ENCODE measurements around the gene UPK1B.

The UPK1B gene

DNA sequence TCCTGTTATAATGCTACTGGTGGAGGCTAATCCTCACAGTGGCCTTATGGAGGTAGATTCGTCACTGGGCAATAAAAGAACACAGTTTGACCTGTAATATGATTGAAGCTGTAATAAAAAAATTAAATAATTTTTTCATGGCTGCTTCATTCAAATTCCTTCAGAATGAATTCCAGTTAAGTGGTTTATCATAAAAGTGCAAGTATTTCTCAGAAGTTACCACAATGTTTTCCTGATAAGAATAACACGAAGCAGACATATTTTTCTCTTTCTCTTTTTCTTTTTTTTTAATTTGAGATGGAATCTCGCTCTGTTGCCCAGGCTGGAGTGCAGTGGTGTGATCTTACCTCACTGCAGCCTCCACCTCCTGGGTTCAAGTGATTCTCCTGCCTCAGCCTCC lies 51.7 kb downstream of the UPK1B start:
- Histone ChIP-seq H3K9me3 (ENCODE audit: control insufficient read depth, insufficient read depth, low read depth, low read length) (no peaks in the 10 kb centered on the region), H3K4me1 (ENCODE audit: control insufficient read depth, insufficient read depth, low read length) (no peaks in the 10 kb centered on the region), H3K9ac (ENCODE audit: low read length) (no peak overlapping the region), H3K27ac (ENCODE audit: low read depth, low read length) (no peak overlapping the region), H3K27me3 (ENCODE audit: control insufficient read depth, insufficient read depth, low read length) (no peaks in the 10 kb centered on the region), H3K36me3 (ENCODE audit: control insufficient read depth, insufficient read depth, low read length) (peaks cover 89% of the 10 kb centered on the region), H3K4me3 (ENCODE audit: low read depth, low read length) (no peak overlapping the region)

DNA sequence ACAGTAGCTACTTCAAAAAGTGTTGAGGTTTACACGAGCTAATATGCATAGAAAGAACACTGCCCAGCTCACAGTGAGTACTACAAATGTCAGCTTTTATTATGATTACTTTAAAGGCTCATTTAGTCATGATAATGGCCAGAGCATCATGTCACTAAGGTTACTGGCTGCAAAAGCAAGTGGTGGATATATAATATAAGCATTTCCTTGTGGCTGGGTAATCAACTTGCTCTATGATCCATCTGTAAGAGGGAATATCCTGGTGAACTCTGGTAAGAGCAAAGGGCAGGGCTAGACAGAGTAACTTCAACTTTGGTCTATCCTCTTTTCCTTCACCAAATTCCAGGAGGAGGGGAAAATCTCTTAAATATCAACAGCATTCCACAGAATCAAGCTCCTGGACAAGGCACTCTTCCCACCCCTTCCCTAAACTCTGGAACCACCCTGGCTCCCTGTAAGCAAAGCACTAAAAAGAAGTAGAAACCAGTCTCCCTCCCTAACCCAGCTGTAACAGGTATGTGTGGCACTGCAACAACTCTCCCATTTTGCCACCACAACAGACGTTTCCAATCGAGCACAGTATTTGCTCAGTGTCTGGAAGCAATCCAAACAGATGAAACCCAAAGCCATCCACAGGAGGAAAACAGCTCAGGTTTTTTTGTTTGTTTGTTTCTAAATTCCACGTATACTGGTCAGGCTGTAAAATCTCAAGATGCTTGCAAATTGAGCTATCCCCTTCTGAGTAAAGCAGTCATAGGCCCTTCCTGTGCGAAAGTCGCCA lies 53.9 kb downstream of the UPK1B start:
- no peak overlapping the region for H3K27ac ChIP-seq (ENCODE audit: low read depth, low read length)
- no peaks in the 10 kb centered on the region for H3K27me3 ChIP-seq (ENCODE audit: control insufficient read depth, insufficient read depth, low read length)
- no peak overlapping the region for H3K9ac ChIP-seq (ENCODE audit: low read length)
- peaks cover 87% of the 10 kb centered on the region for H3K36me3 ChIP-seq (ENCODE audit: control insufficient read depth, insufficient read depth, low read length)
- H3K4me1 ChIP-seq (ENCODE audit: control insufficient read depth, insufficient read depth, low read length): no peaks in the 10 kb centered on the region
- no peak overlapping the region for H3K4me3 ChIP-seq (ENCODE audit: low read depth, low read length)
- H3K9me3 ChIP-seq (ENCODE audit: control insufficient read depth, insufficient read depth, low read depth, low read length): no peaks in the 10 kb centered on the region

DNA sequence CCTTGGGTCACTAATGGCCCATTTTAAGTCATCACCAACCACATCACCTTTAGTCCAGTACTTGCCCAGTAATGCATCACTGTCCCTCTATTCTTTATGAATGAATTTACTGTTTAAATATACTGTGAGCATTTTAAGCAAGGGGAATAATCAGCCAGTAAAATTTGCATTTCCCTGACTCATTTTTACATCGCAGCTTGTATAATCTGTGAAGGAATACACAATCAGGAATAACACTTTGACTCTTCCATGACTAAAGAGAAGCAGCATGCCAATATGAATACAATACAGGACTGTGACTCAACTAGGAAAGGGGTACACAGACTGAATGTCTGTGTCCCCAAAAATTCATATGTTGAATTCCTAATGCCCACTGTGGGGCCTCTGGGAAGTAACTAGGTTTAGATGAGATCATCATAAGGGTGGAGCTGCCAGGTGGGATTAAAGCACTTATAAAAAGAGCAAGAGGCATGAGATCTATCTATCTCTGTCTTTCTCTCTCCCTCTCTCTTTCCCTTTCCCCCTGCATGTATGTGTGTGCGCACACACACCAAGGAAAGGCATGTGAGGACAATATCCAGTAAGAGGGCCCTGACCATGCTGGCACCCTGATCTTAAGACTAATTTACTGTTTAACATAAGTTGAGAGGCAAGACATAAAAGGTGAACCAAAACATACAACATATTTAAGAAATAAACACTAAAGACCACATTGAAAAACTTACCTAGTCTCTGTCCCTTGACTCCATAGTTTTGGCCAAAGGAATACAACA lies 55.2 kb downstream of the UPK1B start:
- no peaks in the 10 kb centered on the region for H3K27me3 ChIP-seq (ENCODE audit: control insufficient read depth, insufficient read depth, low read length)
- no peak overlapping the region for H3K27ac ChIP-seq (ENCODE audit: low read depth, low read length)
- no peak overlapping the region for H3K4me3 ChIP-seq (ENCODE audit: low read depth, low read length)
- peaks cover 85% of the 10 kb centered on the region for H3K36me3 ChIP-seq (ENCODE audit: control insufficient read depth, insufficient read depth, low read length)
- H3K9me3 ChIP-seq (ENCODE audit: control insufficient read depth, insufficient read depth, low read depth, low read length): no peaks in the 10 kb centered on the region
- H3K9ac ChIP-seq (ENCODE audit: low read length): no peak overlapping the region
- no peaks in the 10 kb centered on the region for H3K4me1 ChIP-seq (ENCODE audit: control insufficient read depth, insufficient read depth, low read length)

GRCh38 chr3:119229190-119229589 lies 55.8 kb downstream of the UPK1B start:
- Histone ChIP-seq H3K4me3 (ENCODE audit: low read depth, low read length) (no peak overlapping the region), H3K9me3 (ENCODE audit: control insufficient read depth, insufficient read depth, low read depth, low read length) (no peaks in the 10 kb centered on the region), H3K27ac (ENCODE audit: low read depth, low read length) (no peak overlapping the region), H3K27me3 (ENCODE audit: control insufficient read depth, insufficient read depth, low read length) (no peaks in the 10 kb centered on the region), H3K36me3 (ENCODE audit: control insufficient read depth, insufficient read depth, low read length) (peaks cover 84% of the 10 kb centered on the region), H3K4me1 (ENCODE audit: control insufficient read depth, insufficient read depth, low read length) (no peaks in the 10 kb centered on the region), H3K9ac (ENCODE audit: low read length) (no peak overlapping the region)

GRCh38 chr3:119230071-119230470 lies 56.7 kb downstream of the UPK1B start:
- no peak overlapping the region for H3K9ac ChIP-seq (ENCODE audit: low read length)
- H3K27me3 ChIP-seq (ENCODE audit: control insufficient read depth, insufficient read depth, low read length): no peaks in the 10 kb centered on the region
- no peak overlapping the region for H3K27ac ChIP-seq (ENCODE audit: low read depth, low read length)
- H3K4me1 ChIP-seq (ENCODE audit: control insufficient read depth, insufficient read depth, low read length): no peaks in the 10 kb centered on the region
- H3K36me3 ChIP-seq (ENCODE audit: control insufficient read depth, insufficient read depth, low read length): peaks cover 89% of the 10 kb centered on the region
- no peak overlapping the region for H3K4me3 ChIP-seq (ENCODE audit: low read depth, low read length)
- H3K9me3 ChIP-seq (ENCODE audit: control insufficient read depth, insufficient read depth, low read depth, low read length): no peaks in the 10 kb centered on the region

DNA sequence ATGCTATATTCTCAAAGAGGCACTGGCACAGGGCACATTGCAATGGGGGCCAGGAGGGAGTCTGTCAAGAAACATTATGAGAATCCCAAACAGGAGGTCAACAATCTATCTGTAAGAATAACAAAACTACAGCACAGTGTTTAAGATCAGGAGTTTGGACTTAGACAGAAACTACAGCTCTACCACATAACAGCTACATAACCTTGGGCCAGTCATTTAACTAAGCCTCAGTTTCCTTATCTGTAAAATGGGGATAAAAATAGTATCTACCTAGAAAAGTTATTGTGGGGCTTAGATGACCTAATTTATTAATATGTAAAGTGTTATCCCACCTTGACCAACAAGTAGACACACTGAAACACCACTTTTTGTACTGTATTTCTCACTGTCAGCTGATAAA lies 57.3 kb downstream of the UPK1B start:
- H3K9ac ChIP-seq (ENCODE audit: low read length): no peak overlapping the region
- H3K27me3 ChIP-seq (ENCODE audit: control insufficient read depth, insufficient read depth, low read length): no peaks in the 10 kb centered on the region
- peaks cover 94% of the 10 kb centered on the region for H3K36me3 ChIP-seq (ENCODE audit: control insufficient read depth, insufficient read depth, low read length)
- no peaks in the 10 kb centered on the region for H3K9me3 ChIP-seq (ENCODE audit: control insufficient read depth, insufficient read depth, low read depth, low read length)
- H3K4me3 ChIP-seq (ENCODE audit: low read depth, low read length): no peak overlapping the region
- no peak overlapping the region for H3K27ac ChIP-seq (ENCODE audit: low read depth, low read length)
- H3K4me1 ChIP-seq (ENCODE audit: control insufficient read depth, insufficient read depth, low read length): no peaks in the 10 kb centered on the region

DNA sequence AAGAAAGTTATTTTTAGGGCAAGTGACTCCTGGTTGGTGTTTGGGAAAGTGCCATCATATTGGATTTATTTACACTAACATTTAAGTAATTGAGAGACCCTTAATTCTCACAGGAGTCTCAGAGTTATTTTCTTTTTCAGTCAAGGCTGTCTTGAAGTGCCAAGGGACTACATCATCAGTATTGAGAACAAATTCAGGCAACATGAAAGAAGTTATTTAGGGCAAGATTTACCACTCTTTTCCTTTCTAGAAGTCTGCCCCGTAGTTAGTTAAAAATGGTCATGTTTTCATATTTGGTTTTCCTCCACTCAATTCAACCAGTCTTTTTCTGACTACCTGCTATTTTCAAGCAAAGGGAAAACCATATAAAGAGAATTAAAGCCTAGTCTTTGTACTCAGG lies 61.2 kb downstream of the UPK1B start:
- H3K36me3 ChIP-seq (ENCODE audit: control insufficient read depth, insufficient read depth, low read length): peaks cover 72% of the 10 kb centered on the region
- H3K4me3 ChIP-seq (ENCODE audit: low read depth, low read length): no peak overlapping the region
- H3K27me3 ChIP-seq (ENCODE audit: control insufficient read depth, insufficient read depth, low read length): no peaks in the 10 kb centered on the region
- no peaks in the 10 kb centered on the region for H3K9me3 ChIP-seq (ENCODE audit: control insufficient read depth, insufficient read depth, low read depth, low read length)
- no peaks in the 10 kb centered on the region for H3K4me1 ChIP-seq (ENCODE audit: control insufficient read depth, insufficient read depth, low read length)
- H3K27ac ChIP-seq (ENCODE audit: low read depth, low read length): no peak overlapping the region
- H3K9ac ChIP-seq (ENCODE audit: low read length): no peak overlapping the region

DNA sequence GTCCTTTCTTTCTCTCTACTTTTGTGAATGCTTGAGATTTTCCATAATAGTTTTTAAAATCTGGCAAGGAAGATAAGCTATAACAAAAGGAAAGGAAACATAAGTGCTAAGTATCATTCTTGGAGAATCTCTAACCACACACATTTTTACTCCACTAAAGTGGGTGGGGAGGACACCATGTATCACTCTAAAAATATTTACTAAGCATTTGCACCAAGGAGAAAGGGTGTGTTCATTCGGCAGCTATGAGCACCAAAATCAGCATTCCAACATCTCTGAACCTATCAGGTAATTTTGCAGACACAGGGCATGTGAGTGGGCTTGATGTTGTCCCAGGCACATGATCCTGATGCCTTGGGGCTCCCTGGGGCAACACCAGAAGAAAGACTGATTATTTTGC lies 61.8 kb downstream of the UPK1B start:
- Histone ChIP-seq H3K4me1 (ENCODE audit: control insufficient read depth, insufficient read depth, low read length) (no peaks in the 10 kb centered on the region), H3K27ac (ENCODE audit: low read depth, low read length) (no peak overlapping the region), H3K9me3 (ENCODE audit: control insufficient read depth, insufficient read depth, low read depth, low read length) (no peaks in the 10 kb centered on the region), H3K27me3 (ENCODE audit: control insufficient read depth, insufficient read depth, low read length) (no peaks in the 10 kb centered on the region), H3K9ac (ENCODE audit: low read length) (no peak overlapping the region), H3K4me3 (ENCODE audit: low read depth, low read length) (no peak overlapping the region), H3K36me3 (ENCODE audit: control insufficient read depth, insufficient read depth, low read length) (peaks cover 66% of the 10 kb centered on the region)

DNA sequence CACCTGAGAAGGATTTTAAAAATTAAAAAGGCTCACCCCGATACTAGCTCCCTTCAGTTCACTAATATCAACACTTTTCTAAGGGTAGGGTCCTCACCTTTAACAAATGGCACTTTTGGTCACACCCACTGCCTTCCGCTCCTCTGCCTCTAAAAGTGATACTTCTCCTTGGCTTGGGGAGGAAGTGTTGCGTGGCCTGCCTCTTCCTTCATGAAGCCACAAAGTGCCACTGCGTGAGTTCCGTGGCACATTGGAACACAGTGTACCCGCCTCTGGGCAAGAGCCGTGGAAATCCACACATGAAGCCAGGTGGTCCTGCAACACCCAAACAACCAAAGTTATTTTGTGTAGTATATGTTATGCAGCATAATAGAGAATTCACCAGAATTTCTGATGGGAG lies 63.4 kb downstream of the UPK1B start:
- peaks cover 54% of the 10 kb centered on the region for H3K36me3 ChIP-seq (ENCODE audit: control insufficient read depth, insufficient read depth, low read length)
- no peak overlapping the region for H3K27ac ChIP-seq (ENCODE audit: low read depth, low read length)
- H3K27me3 ChIP-seq (ENCODE audit: control insufficient read depth, insufficient read depth, low read length): no peaks in the 10 kb centered on the region
- H3K4me3 ChIP-seq (ENCODE audit: low read depth, low read length): no peak overlapping the region
- H3K9me3 ChIP-seq (ENCODE audit: control insufficient read depth, insufficient read depth, low read depth, low read length): no peaks in the 10 kb centered on the region
- H3K9ac ChIP-seq (ENCODE audit: low read length): no peak overlapping the region
- H3K4me1 ChIP-seq (ENCODE audit: control insufficient read depth, insufficient read depth, low read length): no peaks in the 10 kb centered on the region

- no peak overlapping the region for H3K9ac ChIP-seq (ENCODE audit: low read length)
- no peaks in the 10 kb centered on the region for H3K4me1 ChIP-seq (ENCODE audit: control insufficient read depth, insufficient read depth, low read length)
- H3K36me3 ChIP-seq (ENCODE audit: control insufficient read depth, insufficient read depth, low read length): peaks cover 49% of the 10 kb centered on the region
- H3K27ac ChIP-seq (ENCODE audit: low read depth, low read length): no peak overlapping the region
- H3K27me3 ChIP-seq (ENCODE audit: control insufficient read depth, insufficient read depth, low read length): no peaks in the 10 kb centered on the region
- no peaks in the 10 kb centered on the region for H3K9me3 ChIP-seq (ENCODE audit: control insufficient read depth, insufficient read depth, low read depth, low read length)
- H3K4me3 ChIP-seq (ENCODE audit: low read depth, low read length): no peak overlapping the region
Observed at GRCh38 chr3:119237299-119237698, 63.9 kb downstream of the UPK1B start.

DNA sequence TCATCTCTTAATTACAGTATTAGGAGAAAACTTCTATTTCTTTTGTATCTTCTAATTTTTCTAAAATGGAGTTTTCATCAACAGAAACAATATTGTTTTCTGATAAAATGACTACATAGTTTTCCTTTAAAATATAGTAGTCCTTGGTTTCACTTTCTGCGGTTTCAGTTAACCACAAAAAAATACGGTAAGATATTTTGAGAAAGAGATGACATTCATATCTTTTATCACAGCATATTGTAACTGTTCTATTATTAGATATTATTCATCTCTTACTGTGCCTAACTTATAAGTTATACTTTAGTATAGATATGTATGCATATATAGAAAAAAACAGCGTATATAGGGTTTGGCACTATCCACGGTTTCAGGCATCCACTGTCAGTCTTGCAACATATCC lies 65.0 kb downstream of the UPK1B start:
- Histone ChIP-seq H3K9me3 (ENCODE audit: control insufficient read depth, insufficient read depth, low read depth, low read length) (no peaks in the 10 kb centered on the region), H3K9ac (ENCODE audit: low read length) (no peak overlapping the region), H3K27me3 (ENCODE audit: control insufficient read depth, insufficient read depth, low read length) (no peaks in the 10 kb centered on the region), H3K4me1 (ENCODE audit: control insufficient read depth, insufficient read depth, low read length) (no peaks in the 10 kb centered on the region), H3K4me3 (ENCODE audit: low read depth, low read length) (no peak overlapping the region), H3K27ac (ENCODE audit: low read depth, low read length) (no peak overlapping the region), H3K36me3 (ENCODE audit: control insufficient read depth, insufficient read depth, low read length) (peaks cover 40% of the 10 kb centered on the region)
